A673 (cell line): ENCODE measurements around the gene RBM19. TPM values are rescaled to one million over a fixed set of nuclear protein-coding genes. Genes with fewer than 3 reads are reported as not detected.

Source experiments
- BruUV-seq: library from RNA; stranded (reverse); fragments of 400-500 nt; replicated peaks from 2 replicates; lab custom pipeline; 2021; lab: Mats Ljungman, UMichigan
- CTCF ChIA-PET: fragments of 300-600 bp; sonication (Branson Sonifier 250); formaldehyde crosslinking; loops from one replicate; lab custom pipeline; 2022; ENCODE audit warnings: antibody characterized with exemption; lab: Charles Lee
- POLR2A ChIA-PET: fragments of 300-600 bp; sonication (Branson Sonifier 250); formaldehyde crosslinking; loops from one replicate; lab custom pipeline; 2022; ENCODE audit warnings: antibody characterized with exemption; ENCODE audit not compliant: low non-redundant PET; lab: Charles Lee
- DNase-seq: peaks from one replicate; pipeline ENCODE4 v3.0.0-alpha.2; 2015; ENCODE audit warnings: low spot score
- H3K27ac ChIP-seq: fragments of 200-600 bp; sonication (generic); 2 replicates; pipeline ENCODE4 v1.5.1; 2016; ENCODE audit warnings: mixed run types, low read depth, mild to moderate bottlenecking, mixed read lengths, antibody characterized with exemption, low read length; ENCODE audit not compliant: poor library complexity, severe bottlenecking
- H3K27me3 ChIP-seq: fragments of 200-600 bp; sonication (generic); replicated peaks from 2 replicates; pipeline ENCODE4 v1.6.1; 2017; ENCODE audit warnings: mixed run types, low read depth, mild to moderate bottlenecking, mixed read lengths, antibody characterized with exemption, low read length; ENCODE audit not compliant: insufficient read depth, poor library complexity
- H3K36me3 ChIP-seq: fragments of 200-600 bp; sonication (generic); 2 replicates; pipeline ENCODE4 v1.6.1; 2016; ENCODE audit warnings: mixed run types, mild to moderate bottlenecking, mixed read lengths, antibody characterized with exemption, low read length; ENCODE audit not compliant: insufficient read depth, poor library complexity, severe bottlenecking
- H3K4me1 ChIP-seq: fragments of 200-600 bp; sonication (generic); 2 replicates; pipeline ENCODE4 v1.6.1; 2017; ENCODE audit warnings: mixed run types, mild to moderate bottlenecking, mixed read lengths, antibody characterized with exemption, low read length; ENCODE audit not compliant: insufficient read depth, poor library complexity, severe bottlenecking
- H3K4me3 ChIP-seq: fragments of 200-600 bp; sonication (generic); 2 replicates; pipeline ENCODE4 v1.5.1; 2016; ENCODE audit warnings: low read depth, mixed run types, mild to moderate bottlenecking, mixed read lengths, low read length; ENCODE audit not compliant: poor library complexity, severe bottlenecking
- H3K9me3 ChIP-seq: fragments of 200-600 bp; sonication (generic); 2 replicates; pipeline ENCODE4 v1.6.1; 2016; ENCODE audit warnings: mixed run types, low read depth, mild to moderate bottlenecking, mixed read lengths, antibody characterized with exemption, low read length; ENCODE audit not compliant: poor library complexity, severe bottlenecking
- EZH2 ChIP-seq: fragments of 200-600 bp; sonication (generic); IDR thresholded peaks from 2 replicates; pipeline ENCODE4 v1.6.1; 2017; ENCODE audit warnings: borderline replicate concordance, low read depth, mild to moderate bottlenecking, mixed read lengths, antibody characterized with exemption, low read length; ENCODE audit not compliant: poor library complexity, severe bottlenecking
- intact Hi-C: fragments of 100-400 bp; cut with micrococcal nuclease; formaldehyde crosslinking; loops from one replicate; pipeline ENCODE4 v1.10.0; 2022; ENCODE audit not compliant: unreplicated experiment
- total RNA-seq: library from RNA; stranded (reverse); gene quantifications from 2 replicates; pipeline ENCODE4 v1.2.3, GENCODE V29; 2021
- TF ChIP-seq, protein P1 (sequence below): fragments of 300-800, 200-600 bp; sonication (generic); conservative IDR thresholded peaks from 2 replicates; pipeline ENCODE4 v1.5.1; 2017; ENCODE audit warnings: low read depth, mild to moderate bottlenecking, antibody characterized with exemption, low read length, moderate library complexity, mixed read lengths

The RBM19 gene
- total RNA-seq, 1 experiment from 2014 or later = 47.1 TPM

DNA sequence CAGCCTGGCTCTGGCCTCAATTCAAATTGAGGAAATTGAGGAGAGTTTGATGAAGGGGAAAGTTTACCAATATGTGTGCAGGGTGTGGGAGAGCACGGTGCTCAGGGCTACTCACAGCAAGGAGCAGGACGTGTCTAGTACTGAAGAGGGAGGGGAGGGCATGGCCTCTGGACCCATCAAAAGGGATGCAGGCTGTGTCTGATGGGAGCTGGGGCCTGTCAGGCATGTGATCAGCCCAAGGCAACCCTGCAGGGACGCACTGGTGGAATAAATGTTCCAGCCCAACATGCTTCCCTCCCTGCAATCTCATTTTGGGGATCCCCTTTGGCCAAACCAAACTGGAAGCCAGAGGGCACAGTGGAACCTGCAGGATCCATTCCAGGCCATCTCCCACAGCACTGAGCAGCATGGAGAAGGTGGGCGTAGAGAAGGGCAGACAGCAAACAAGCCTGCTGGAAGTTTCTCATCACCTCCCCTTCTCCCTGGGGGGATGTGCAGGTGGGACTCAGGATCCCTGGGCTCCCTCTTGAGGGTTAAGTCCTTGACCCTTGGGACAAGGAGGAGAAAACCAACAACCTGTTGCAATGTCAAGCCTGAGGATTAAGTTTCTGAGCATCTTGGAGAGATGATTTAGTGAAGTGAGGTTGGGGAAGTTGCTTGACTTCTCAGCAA is 17.8 kb upstream of the RBM19 start:
- no peak for TF ChIP-seq EZH2
- TF ChIP-seq, protein P1, sequence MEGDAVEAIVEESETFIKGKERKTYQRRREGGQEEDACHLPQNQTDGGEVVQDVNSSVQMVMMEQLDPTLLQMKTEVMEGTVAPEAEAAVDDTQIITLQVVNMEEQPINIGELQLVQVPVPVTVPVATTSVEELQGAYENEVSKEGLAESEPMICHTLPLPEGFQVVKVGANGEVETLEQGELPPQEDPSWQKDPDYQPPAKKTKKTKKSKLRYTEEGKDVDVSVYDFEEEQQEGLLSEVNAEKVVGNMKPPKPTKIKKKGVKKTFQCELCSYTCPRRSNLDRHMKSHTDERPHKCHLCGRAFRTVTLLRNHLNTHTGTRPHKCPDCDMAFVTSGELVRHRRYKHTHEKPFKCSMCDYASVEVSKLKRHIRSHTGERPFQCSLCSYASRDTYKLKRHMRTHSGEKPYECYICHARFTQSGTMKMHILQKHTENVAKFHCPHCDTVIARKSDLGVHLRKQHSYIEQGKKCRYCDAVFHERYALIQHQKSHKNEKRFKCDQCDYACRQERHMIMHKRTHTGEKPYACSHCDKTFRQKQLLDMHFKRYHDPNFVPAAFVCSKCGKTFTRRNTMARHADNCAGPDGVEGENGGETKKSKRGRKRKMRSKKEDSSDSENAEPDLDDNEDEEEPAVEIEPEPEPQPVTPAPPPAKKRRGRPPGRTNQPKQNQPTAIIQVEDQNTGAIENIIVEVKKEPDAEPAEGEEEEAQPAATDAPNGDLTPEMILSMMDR = no peak
- intact Hi-C loops = loop anchor here (5.0 to 10.0 kb wide), 4 partner anchors 491 to 1933 kb away; no protein-coding TSS in a partner anchor
- Histone ChIP-seq H3K27me3 (no peaks in the 10 kb centered on the region), H3K9me3 (no peaks in the 10 kb centered on the region), H3K36me3 (no peaks in the 10 kb centered on the region), H3K4me1 (no peaks in the 10 kb centered on the region), H3K4me3 (no peak overlapping the region), H3K27ac (no peak overlapping the region)
- ChIA-PET POLR2A (no interaction called here), CTCF (no interaction called here)
- DNase-seq = no peak
- no TSS peak for BruUV-seq

DNA sequence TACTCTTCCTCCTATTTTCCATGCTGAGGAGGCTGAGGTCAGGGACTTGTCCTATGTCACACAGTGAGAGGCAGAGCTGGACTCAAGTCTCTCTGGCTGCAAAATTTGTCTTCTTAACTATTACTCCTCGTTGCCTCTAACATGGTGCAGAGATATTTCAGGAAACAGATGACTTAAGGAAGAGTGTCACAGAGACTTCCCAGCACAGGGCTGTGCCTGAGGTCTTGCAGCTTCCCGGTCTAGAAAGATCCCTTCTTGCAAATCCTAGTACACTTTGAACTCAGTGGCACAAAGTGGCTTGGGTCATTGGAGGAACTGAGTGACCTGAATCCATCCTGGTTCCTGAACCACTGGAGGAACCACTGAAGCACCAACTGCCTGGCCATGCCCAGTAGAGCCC is 17.1 kb upstream of the RBM19 start:
- no peak overlapping the region for H3K27ac ChIP-seq
- no TSS peak for BruUV-seq
- TF ChIP-seq, protein P1 = no peak
- no peak for TF ChIP-seq EZH2
- no peaks in the 10 kb centered on the region for H3K9me3 ChIP-seq
- intact Hi-C loops = loop anchor here (5.0 to 10.0 kb wide), 4 partner anchors 492 to 1934 kb away; no protein-coding TSS in a partner anchor
- no peak overlapping the region for H3K4me3 ChIP-seq
- ChIA-PET POLR2A (no interaction called here), CTCF (interaction anchor here (0.7 kb wide), 1 partner anchor 64 kb away, joined by 3 read pairs; no protein-coding TSS in a partner anchor)
- DNase-seq = no peak
- no peaks in the 10 kb centered on the region for H3K4me1 ChIP-seq
- no peaks in the 10 kb centered on the region for H3K27me3 ChIP-seq
- H3K36me3 ChIP-seq = no peaks in the 10 kb centered on the region

DNA sequence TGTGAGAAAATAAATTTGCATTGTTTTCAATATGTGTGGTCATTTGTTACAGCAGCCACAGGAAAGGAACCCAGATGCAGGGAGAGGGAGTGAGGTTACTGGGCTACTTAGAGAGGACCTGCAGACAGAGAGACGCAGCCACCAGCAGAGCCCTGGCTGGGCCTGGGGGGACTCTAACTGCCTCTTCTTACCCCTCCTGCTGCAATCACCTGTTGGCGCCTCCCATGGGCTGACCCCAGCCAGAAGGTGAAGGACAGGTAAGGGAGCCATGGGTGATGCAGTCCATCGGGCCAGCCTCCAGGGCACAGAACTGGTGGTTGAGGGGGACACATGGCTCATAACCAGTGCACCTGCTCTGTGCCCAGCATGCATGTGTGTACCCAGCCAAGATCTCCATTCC is 15.8 kb upstream of the RBM19 start:
- Histone ChIP-seq H3K27ac (no peak overlapping the region), H3K4me3 (no peak overlapping the region), H3K9me3 (no peaks in the 10 kb centered on the region), H3K4me1 (no peaks in the 10 kb centered on the region), H3K27me3 (no peaks in the 10 kb centered on the region), H3K36me3 (no peaks in the 10 kb centered on the region)
- DNase-seq = no peak
- intact Hi-C loops = loop anchor here (5.0 to 10.0 kb wide), 4 partner anchors 493 to 1935 kb away; no protein-coding TSS in a partner anchor
- ChIA-PET CTCF (no interaction called here), POLR2A (interaction anchor here (0.6 kb wide), 1 partner anchor 593 kb away, joined by 3 read pairs; no protein-coding TSS in a partner anchor)
- no TSS peak for BruUV-seq
- TF ChIP-seq, protein P1 = no peak
- TF ChIP-seq EZH2 = no peak
